NCI-H128 (cell line): ENCODE data around the gene AP3B1.

Experiments used
- DNase-seq: peaks from one replicate; lab custom pipeline; 2025; ENCODE audit not compliant: unreplicated experiment; lab: John Stamatoyannopoulos, UW

The AP3B1 gene

GRCh38 chr5:78293851-78294247 is 649 bp downstream of the AP3B1 start:
- DNase-seq: no peak

DNA sequence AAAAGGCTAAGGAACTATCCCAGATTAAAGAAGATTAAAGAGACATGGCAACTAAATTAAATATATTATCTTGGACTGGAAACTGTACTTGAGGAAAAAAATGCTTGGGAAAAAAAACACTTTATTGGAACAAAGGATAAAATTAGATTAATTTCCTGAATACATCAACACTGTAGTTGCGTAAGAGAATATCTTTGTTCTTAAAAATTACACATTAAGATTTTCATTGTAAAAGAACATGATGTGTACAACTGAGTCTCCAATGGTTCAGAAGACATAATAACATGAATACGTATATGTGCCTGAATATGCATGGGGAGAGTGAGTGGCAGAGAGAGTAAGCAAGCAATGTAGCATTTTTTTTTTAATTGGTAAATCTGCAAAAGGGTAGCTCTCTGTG is 2.8 kb downstream of the AP3B1 start:
- no peak for DNase-seq

DNA sequence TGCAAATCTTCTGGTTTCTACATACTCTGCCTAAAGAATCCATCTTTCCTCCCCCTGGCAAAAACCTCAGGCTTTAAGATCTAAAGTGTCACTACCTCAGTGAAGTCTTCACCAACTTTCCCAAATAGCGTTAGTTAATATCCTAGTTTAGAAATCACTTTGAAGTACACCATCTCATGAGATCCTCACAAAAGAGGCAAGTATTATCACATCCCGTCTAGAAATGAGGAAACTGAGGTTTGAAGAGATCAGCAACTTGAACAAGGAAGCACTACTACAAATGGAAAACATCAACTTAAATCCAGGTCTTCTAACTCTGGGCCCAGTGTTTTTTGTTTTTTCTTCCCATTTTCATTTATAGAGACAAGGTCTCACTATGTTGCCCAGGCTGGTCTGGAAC is 4.6 kb downstream of the AP3B1 start:
- DNase-seq: no peak

- DNase-seq: no peak
These were observed 6.3 kb downstream of the AP3B1 start for GRCh38 chr5:78288246-78288645.

GRCh38 chr5:78287833-78288232 is 6.7 kb downstream of the AP3B1 start:
- DNase-seq: no peak

DNA sequence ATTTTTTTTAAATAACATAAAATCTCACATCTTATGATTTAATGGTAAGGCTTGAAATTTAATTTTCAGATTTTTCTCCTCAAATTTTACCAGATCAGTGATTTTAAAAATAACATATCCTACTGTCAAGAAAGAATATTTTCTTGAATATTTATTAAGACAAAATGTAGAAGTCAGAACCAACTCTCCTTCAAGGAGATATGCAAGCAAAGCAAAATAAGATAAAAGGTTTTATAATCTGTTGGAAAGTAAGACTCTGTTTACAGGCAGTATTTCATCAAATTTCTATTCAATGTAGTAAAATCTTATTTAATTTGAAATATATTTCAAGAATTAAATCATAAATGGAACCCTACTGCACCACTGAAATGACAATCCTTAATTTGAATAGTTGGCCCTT is 7.3 kb downstream of the AP3B1 start:
- DNase-seq: no peak

DNA sequence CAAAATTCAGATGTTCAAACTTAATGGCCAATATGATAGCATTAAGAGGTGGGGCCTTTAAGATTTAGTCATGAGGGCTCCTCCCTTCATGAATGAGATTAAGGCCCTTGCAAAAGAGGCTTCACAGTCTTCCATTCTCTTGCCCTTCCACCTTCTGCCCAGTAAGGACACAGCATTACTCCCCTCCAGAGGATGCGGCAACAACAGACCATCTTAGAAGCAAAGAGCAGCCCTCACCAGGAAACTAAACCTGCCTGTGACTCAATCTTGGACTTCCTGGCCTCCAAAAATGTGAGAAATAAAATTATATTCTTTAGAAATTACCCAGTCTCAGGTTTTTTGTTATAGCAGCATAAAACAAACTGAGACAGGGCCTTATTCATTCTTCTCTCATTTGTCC is 8.2 kb downstream of the AP3B1 start:
- DNase-seq: no peak

DNA sequence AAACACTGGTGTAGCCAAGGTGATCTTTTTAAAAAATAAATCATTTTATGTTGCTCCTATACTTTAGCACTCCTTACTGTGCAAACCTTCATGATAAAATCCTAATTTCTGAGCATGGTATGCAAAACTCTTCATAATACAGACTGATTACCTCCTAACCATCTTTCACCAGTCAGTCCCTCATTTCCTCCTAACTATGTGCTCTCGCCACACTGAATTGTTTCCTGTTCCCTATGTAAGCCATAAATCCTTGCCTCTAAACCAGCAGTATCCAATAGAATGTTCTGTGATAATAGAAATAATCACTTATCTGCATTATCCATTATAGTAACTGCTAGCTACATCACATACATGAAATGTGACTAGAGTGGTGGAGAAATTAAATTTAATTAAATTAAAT is 10.7 kb downstream of the AP3B1 start:
- no peak for DNase-seq

DNA sequence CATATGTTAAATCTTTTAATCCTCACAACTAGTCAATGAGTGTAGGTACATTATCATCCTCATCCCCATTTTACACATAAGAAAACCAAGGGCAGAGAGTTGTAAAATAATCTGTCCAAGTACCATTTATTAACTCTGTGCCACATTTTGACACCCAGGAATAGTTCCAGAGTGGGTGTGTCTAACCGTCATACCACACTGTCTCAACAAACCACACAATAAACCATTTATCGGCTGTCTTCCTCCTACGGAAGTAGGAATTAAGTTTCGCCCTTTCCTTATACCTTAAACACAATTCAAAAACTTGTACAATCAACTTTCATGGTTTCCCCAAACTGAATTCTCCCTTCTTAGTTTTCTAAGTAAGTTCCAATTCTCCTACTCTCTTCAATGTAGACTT is 11.4 kb downstream of the AP3B1 start:
- no peak for DNase-seq

- DNase-seq: no peak
These were observed 14.2 kb downstream of the AP3B1 start for GRCh38 chr5:78280261-78280660.

DNA sequence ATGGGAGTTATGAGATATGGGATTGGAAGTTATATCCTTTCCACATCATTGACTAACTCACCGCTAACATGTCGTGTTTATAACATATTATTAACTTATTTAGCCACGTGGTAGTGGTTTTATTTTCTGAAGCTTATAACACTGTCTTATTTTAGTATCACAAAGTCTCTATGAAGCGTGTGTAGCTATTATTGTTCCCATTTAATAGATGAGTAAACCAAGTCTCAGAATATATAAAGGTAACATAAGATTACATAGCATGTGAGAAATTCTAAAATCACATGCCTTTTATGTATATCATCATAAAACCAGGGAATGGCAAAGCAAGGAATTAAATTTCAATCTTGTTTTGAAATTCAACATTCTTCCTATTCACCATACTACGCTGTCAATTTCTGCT is 15.3 kb downstream of the AP3B1 start:
- no peak for DNase-seq

- no peak for DNase-seq
These were observed 16.8 kb downstream of the AP3B1 start for GRCh38 chr5:78277715-78278114.

- DNase-seq: no peak
These were observed 18.4 kb downstream of the AP3B1 start for GRCh38 chr5:78275998-78276543.

- no peak for DNase-seq
These were observed 19.8 kb downstream of the AP3B1 start for GRCh38 chr5:78274540-78275197.

- DNase-seq: no peak
These were observed 21.1 kb downstream of the AP3B1 start for GRCh38 chr5:78273436-78273835.

- DNase-seq: no peak
These were observed 22.7 kb downstream of the AP3B1 start for GRCh38 chr5:78271766-78272165.

DNA sequence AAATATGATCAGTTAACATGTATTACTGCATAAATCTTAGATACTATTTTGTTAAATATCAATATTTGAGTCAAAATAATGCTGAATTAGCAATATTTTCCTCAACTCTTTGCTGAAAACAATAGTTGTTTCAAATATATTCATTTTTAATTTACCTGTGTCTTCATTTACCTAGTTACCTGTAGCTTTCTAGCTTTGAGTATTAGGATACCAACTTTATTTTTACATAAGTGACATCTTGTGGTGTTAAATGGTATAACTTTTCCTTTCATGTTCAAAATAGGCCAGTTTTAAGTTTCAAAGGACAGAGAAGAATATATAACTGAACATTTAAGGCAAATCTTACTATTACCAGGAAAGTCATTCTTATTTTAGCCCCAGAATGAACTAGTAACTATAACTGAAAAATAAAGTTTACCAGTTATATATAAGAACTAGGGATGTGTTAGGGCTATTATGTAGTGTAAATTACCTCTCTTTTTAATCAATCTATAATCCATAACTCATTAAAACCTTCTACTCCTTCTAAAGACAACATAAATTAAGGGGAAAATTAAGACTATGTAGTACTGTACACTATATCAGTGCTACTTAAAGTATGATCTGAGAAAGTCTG is 25.3 kb downstream of the AP3B1 start:
- no peak for DNase-seq

DNA sequence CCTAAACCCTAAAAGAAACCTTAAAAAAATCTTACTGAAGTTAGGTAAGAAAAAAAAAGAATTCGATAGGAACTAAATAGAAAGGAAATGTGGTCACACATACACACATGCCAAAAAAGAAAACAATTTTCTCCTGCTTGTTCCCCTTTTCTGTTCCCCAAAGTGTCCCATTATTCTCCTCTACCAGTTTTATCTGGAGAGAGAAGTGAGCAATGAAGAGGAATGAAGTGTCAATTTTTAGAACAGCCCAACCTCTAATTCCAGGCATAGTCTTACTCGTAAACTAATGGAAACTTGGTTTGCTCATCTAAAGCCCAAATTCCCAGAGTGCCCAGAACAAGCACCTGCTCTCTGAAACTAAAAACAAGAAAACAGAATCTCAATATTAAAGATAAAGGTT is 26.1 kb downstream of the AP3B1 start:
- DNase-seq: no peak

GRCh38 chr5:78265163-78265562 is 29.3 kb downstream of the AP3B1 start:
- DNase-seq: no peak

DNA sequence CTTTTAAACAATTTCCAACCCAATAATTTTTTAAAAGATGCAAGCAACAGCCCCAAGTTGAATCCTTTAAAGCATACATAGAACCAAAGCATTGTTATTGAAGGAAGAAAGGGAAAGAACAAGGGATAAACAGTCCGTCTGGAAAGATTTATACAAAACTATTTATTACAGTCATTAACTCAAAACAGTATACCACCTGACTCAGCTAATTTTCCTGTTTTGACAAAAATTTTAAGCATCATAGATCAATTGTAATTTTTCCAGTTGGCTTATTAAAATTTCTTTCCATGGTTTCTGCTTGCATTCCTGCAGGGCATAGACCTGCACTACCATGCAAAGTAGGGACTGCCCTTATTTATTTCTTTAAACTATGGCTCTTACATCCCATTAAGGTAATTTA is 29.9 kb downstream of the AP3B1 start:
- DNase-seq: no peak

- no peak for DNase-seq
These were observed 33.7 kb downstream of the AP3B1 start for GRCh38 chr5:78260771-78261170.

DNA sequence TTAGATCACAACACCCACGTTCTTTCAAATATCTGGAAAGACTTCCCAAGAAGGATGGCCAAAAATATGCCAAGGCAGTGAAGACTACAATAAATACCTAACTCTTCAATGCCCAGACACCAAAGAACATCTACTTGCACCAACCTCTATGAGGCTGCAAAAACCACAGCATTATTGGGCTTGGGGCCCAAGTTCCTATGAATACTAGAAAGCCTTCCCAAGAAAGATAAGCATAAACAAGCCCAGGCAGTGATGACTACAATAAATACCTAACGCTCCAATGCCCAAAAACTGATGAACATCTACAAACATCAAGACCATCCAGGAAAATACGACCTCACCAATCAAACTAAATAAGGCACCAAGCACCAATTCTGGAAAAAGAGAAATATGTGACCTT is 41.3 kb downstream of the AP3B1 start:
- no peak for DNase-seq

GRCh38 chr5:78252715-78253114 is 41.8 kb downstream of the AP3B1 start:
- no peak for DNase-seq
